RWPE2 (cell line): ENCODE results near the gene SH2B3.
"Not testable (repeated sequence)": the region's sequence is repeated elsewhere in the genome, so short reads cannot be mapped to it uniquely, and the experiment has no call there.

Experiments
- ATAC-seq: fragments of 200-7000 bp; cut with Tn5 transposase; 3 replicates; pipeline ENCODE4 v1.9.1; 2021; ENCODE audit warnings: low read depth
- DNase-seq: peaks from one replicate; pipeline ENCODE4 v3.0.0-alpha.2; 2020; ENCODE audit warnings: low spot score
- H3K27ac ChIP-seq: fragments of 450-650 bp; 2 replicates; pipeline ENCODE4 v1.5.1; 2017; ENCODE audit warnings: mild to moderate bottlenecking; ENCODE audit not compliant: poor library complexity, severe bottlenecking
- H3K27me3 ChIP-seq: fragments of 250-450 bp; sonication (Bioruptor Pico); 2 replicates; pipeline ENCODE4 v1.5.1; 2021; ENCODE audit warnings: mild to moderate bottlenecking, moderate library complexity; ENCODE audit not compliant: insufficient read depth, poor library complexity, severe bottlenecking
- H3K36me3 ChIP-seq: fragments of 250-450 bp; sonication (Bioruptor Pico); 2 replicates; pipeline ENCODE4 v1.5.1; 2020; ENCODE audit warnings: low read depth, mild to moderate bottlenecking, moderate library complexity
- H3K4me1 ChIP-seq: fragments of 250-450 bp; sonication (Bioruptor Pico); 2 replicates; pipeline ENCODE4 v1.5.1; 2021; ENCODE audit warnings: mild to moderate bottlenecking, moderate library complexity; ENCODE audit not compliant: insufficient read depth, poor library complexity, severe bottlenecking
- H3K4me3 ChIP-seq: fragments of 250-450 bp; sonication (Bioruptor Pico); 2 replicates; pipeline ENCODE4 v1.5.1; 2021; ENCODE audit warnings: mild to moderate bottlenecking, moderate library complexity; ENCODE audit not compliant: severe bottlenecking
- H3K9me3 ChIP-seq: fragments of 250-450 bp; sonication (Bioruptor Pico); 2 replicates; pipeline ENCODE4 v1.5.1; 2021; ENCODE audit warnings: mild to moderate bottlenecking, moderate library complexity; ENCODE audit not compliant: severe bottlenecking
- TF ChIP-seq, protein P1 (sequence below): fragments of 450-650 bp; IDR thresholded peaks from one replicate; pipeline ENCODE4 v1.5.1; 2017; ENCODE audit warnings: mild to moderate bottlenecking, moderate library complexity; ENCODE audit not compliant: poor library complexity, severe bottlenecking

SH2B3 gene

DNA sequence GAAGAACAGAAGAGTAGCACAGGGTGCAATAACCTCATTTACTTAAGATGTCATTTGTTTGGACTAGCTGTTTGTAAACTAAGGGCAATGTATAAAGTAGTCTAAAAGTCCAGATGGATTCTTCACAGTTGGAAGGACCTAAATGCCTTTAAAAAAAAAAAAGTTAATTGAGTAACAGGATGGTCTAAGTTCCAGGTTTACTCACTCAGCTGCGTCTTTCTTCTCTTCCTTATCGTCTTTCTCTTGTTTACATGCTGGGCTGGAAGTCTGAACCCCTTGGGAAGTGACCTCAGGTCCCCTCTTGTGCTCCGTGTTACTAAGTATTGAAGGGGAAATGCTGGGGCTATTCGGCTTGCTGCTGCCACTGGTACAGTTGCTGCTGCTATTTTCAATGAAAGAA is 82.5 kb downstream of the SH2B3 start:
- H3K9me3 ChIP-seq, result no peaks in the 10 kb centered on the region
- TF ChIP-seq, protein P1, sequence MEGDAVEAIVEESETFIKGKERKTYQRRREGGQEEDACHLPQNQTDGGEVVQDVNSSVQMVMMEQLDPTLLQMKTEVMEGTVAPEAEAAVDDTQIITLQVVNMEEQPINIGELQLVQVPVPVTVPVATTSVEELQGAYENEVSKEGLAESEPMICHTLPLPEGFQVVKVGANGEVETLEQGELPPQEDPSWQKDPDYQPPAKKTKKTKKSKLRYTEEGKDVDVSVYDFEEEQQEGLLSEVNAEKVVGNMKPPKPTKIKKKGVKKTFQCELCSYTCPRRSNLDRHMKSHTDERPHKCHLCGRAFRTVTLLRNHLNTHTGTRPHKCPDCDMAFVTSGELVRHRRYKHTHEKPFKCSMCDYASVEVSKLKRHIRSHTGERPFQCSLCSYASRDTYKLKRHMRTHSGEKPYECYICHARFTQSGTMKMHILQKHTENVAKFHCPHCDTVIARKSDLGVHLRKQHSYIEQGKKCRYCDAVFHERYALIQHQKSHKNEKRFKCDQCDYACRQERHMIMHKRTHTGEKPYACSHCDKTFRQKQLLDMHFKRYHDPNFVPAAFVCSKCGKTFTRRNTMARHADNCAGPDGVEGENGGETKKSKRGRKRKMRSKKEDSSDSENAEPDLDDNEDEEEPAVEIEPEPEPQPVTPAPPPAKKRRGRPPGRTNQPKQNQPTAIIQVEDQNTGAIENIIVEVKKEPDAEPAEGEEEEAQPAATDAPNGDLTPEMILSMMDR, result no peak
- DNase-seq (no peak), ATAC-seq (no peak)
- no peaks in the 10 kb centered on the region for H3K4me1 ChIP-seq
- H3K27me3 ChIP-seq, result no peaks in the 10 kb centered on the region
- peaks cover 85% of the 10 kb centered on the region for H3K36me3 ChIP-seq
- H3K27ac ChIP-seq, result no peak overlapping the region
- H3K4me3 ChIP-seq, result no peak overlapping the region

- Histone ChIP-seq H3K4me1 (no peaks in the 10 kb centered on the region), H3K4me3 (no peak overlapping the region), H3K27me3 (no peaks in the 10 kb centered on the region), H3K9me3 (no peaks in the 10 kb centered on the region), H3K36me3 (peaks cover 87% of the 10 kb centered on the region), H3K27ac (no peak overlapping the region)
- TF ChIP-seq, protein P1, result no peak
- DNase-seq, result no peak
- no peak for ATAC-seq
Observed at GRCh38 chr12:111488798-111489197, 83.1 kb downstream of the SH2B3 start.

DNA sequence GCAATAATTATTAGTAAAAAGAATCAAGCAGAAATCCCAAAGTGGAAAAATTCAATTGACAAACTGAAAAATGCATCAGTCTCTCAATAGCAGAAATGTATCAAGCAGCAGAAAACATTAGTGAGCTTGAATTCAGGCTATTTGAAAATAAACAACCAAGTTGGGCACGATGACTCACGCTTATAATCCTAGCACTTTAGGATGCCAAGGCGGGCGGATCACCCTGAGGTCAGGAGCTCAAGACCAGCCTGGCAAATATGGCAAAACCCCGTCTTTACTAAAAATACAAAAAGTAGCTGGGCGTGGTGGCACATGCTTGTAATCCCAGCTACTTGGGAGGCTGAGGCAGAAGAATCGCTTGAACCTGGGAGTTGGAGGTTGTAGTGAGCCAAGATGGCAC is 87.3 kb downstream of the SH2B3 start:
- not testable (repeated sequence) for H3K27me3 ChIP-seq, ATAC-seq, H3K9me3 ChIP-seq, H3K4me1 ChIP-seq, DNase-seq, H3K4me3 ChIP-seq, H3K27ac ChIP-seq
- H3K36me3 ChIP-seq, result peaks cover 86% of the 10 kb centered on the region

DNA sequence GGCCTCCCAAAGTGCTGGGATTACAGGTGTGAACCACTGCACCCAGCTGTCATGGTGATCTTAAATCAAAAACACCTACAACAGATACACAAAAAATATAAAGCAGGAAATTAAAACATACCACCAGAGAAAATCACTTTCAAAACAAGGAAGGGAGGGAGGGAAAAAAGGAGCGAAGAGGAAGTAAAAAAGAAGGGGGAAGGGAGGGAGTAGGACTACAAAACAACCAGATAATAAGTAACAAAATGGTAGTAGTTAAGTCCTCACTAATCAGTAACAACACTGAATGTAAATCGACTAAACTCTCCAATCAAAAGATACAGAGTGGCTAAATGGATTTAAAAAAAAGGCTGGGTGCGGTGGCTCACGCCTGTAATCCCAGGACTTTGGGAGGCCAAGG is 89.0 kb downstream of the SH2B3 start:
- TF ChIP-seq, protein P1, result no peak
- ATAC-seq, result no peak
- H3K4me1 ChIP-seq, result no peaks in the 10 kb centered on the region
- H3K27me3 ChIP-seq, result no peaks in the 10 kb centered on the region
- H3K36me3 ChIP-seq, result peaks cover 83% of the 10 kb centered on the region
- no peak overlapping the region for H3K4me3 ChIP-seq
- H3K27ac ChIP-seq, result no peak overlapping the region
- H3K9me3 ChIP-seq, result no peaks in the 10 kb centered on the region
- DNase-seq, result no peak
